Suprapubic skin (tissue), 3 donors: ENCODE results near the gene EPYC.

Source experiments
- EP300 ChIP-seq: sonication (generic); formaldehyde crosslinking; IDR thresholded peaks from one replicate; pipeline ENCODE4 v1.6.1; 2017; ENCODE audit warnings: antibody characterized with exemption
- POLR2A ChIP-seq, 2 donors: fragments of 450-650 bp; IDR thresholded peaks; one replicate each; pipeline ENCODE4 v1.6.1; 2017; ENCODE audit warnings: antibody characterized with exemption in 2 of 2, mild to moderate bottlenecking in 2 of 2, moderate library complexity in 2 of 2
- TF ChIP-seq, protein P1 (sequence below), 2 donors: fragments of 200-600 bp in 1 of 2; fragments of 450-650 bp in 1 of 2; sonication (generic) in 1 of 2; IDR thresholded peaks; one replicate each; pipeline ENCODE4 v1.5.1; 2016 to 2019; ENCODE audit warnings: antibody characterized with exemption in 2 of 2, mild to moderate bottlenecking in 1 of 2, moderate library complexity in 1 of 2

DNA sequence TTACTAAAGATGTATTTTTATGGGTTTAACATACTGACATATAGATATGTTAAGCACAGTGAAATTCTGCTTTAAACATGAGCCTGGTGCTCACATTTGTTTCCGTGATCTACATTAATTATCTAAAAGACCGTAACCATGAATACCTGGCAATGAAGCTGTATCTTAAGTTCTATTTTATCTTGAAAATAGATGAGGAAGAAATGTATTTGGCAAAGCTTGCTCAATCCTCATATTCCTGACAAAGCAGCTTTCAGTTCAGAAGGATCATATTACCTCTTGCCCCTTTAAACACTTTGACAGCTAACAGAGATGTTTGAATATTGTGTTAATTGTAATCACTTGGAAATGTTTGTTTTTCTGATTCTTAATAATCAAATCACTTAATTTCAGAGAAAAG, 9.8 kb downstream of the EPYC start:
- TF ChIP-seq, protein P1, sequence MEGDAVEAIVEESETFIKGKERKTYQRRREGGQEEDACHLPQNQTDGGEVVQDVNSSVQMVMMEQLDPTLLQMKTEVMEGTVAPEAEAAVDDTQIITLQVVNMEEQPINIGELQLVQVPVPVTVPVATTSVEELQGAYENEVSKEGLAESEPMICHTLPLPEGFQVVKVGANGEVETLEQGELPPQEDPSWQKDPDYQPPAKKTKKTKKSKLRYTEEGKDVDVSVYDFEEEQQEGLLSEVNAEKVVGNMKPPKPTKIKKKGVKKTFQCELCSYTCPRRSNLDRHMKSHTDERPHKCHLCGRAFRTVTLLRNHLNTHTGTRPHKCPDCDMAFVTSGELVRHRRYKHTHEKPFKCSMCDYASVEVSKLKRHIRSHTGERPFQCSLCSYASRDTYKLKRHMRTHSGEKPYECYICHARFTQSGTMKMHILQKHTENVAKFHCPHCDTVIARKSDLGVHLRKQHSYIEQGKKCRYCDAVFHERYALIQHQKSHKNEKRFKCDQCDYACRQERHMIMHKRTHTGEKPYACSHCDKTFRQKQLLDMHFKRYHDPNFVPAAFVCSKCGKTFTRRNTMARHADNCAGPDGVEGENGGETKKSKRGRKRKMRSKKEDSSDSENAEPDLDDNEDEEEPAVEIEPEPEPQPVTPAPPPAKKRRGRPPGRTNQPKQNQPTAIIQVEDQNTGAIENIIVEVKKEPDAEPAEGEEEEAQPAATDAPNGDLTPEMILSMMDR (IDR thresholded peaks at IDR 0.05) = no peak
- TF ChIP-seq POLR2A (IDR thresholded peaks at IDR 0.05) (no peak), EP300 (no peak)
